Epithelial cell of esophagus (primary cell): Measurements from ENCODE around the gene CPNE4.
"Not testable (repeated sequence)": the region's sequence is repeated elsewhere in the genome, so short reads cannot be mapped to it uniquely, and the experiment has no call there.

Experiments
- DNase-seq: peaks from one replicate; pipeline ENCODE4 v3.0.0; 2010; ENCODE audit warnings: low read depth
- H3K4me3 ChIP-seq: 2 replicates; pipeline ENCODE4 v1.5.1; 2011; ENCODE audit warnings: mild to moderate bottlenecking, low read length, control low read depth
- TF ChIP-seq, protein P1 (sequence below): IDR thresholded peaks from 2 replicates; pipeline ENCODE4 v1.5.1; 2011; ENCODE audit warnings: low read depth, mild to moderate bottlenecking, low read length, control low read depth, inconsistent platforms; ENCODE audit not compliant: insufficient read depth; ENCODE audit errors: missing control alignments

The CPNE4 gene

DNA sequence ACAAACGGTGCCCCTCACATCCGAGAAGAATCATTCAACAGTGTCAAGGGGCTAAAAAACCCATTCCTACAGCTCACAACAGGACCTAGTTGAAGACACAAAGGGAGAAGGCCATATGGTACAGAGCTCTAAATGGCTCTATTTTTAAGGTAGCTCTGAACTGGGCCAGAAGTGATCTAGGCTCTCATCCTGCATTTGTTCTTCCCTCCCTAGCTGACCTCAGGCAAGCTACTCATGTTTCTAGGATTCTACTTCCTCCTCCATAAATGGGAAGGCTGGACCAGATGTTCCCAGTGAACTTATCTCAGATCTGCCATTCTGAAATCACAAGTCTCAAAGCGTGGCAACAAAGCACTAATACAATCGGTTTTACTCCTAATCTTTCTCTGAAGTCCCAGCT lies 62.3 kb downstream of the CPNE4 start:
- H3K4me3 ChIP-seq: no peak overlapping the region
- TF ChIP-seq, protein P1, sequence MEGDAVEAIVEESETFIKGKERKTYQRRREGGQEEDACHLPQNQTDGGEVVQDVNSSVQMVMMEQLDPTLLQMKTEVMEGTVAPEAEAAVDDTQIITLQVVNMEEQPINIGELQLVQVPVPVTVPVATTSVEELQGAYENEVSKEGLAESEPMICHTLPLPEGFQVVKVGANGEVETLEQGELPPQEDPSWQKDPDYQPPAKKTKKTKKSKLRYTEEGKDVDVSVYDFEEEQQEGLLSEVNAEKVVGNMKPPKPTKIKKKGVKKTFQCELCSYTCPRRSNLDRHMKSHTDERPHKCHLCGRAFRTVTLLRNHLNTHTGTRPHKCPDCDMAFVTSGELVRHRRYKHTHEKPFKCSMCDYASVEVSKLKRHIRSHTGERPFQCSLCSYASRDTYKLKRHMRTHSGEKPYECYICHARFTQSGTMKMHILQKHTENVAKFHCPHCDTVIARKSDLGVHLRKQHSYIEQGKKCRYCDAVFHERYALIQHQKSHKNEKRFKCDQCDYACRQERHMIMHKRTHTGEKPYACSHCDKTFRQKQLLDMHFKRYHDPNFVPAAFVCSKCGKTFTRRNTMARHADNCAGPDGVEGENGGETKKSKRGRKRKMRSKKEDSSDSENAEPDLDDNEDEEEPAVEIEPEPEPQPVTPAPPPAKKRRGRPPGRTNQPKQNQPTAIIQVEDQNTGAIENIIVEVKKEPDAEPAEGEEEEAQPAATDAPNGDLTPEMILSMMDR: no peak
- DNase-seq: no peak

DNA sequence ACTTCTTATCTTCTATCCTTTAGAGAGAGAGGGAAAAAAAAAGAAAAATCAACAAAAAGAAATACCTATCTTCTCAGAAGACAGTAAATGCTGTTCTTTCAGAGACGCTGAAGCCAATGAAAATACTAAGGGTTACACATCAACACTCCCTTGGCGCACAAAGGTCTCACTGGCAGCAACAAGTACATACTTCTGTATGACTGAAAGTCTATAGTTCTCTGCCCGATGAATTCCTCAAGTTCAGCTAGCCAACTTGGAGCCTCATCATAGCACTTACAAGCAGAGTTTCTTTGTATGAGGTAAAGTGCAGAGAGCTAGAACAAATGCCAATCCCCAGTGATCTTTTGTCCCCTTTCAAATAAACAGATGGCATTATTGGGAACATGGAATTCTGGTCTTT lies 62.7 kb downstream of the CPNE4 start:
- TF ChIP-seq, protein P1: no peak
- DNase-seq: no peak
- H3K4me3 ChIP-seq: no peak overlapping the region

DNA sequence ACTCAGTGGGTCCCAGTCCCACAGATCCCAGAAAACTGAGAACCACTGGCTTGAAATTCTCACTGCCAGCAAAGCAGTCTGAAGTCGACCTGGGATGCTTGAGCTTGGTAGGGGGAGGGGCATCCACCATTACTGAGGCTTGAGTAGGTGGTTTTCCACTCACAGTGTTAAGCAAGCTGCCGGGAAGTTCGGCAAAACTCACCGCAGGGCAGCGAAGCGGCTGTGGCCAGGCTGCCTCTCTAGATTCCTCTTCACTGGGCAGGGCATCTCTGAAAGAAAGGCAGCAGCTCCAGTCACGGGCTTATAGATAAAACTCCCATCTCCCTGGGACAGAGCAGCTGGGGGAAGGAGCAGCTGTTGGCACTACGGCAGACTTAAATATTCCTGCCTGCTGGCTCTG lies 71.4 kb downstream of the CPNE4 start:
- H3K4me3 ChIP-seq, DNase-seq: not testable (repeated sequence)

DNA sequence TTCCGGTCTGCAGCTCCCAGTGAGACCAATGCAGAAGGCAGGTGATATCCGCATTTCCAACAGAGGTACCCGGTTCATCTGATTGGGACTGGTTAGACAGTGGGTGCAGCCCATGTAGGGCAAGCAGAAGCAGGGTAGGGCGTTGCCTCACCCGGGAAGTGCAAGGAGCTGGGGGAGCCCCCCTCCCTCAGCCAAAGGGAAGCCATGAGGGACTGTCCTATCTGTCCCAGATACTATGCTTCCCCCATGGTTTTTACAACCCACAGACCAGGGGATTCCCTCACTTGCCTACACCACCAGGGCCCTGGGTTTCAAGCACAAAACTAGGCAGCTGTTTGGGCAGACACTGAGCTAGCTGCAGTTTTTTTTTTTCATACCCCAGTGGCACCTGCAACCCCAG lies 71.8 kb downstream of the CPNE4 start:
- no peak overlapping the region for H3K4me3 ChIP-seq
- TF ChIP-seq, protein P1: no peak
- DNase-seq: no peak

DNA sequence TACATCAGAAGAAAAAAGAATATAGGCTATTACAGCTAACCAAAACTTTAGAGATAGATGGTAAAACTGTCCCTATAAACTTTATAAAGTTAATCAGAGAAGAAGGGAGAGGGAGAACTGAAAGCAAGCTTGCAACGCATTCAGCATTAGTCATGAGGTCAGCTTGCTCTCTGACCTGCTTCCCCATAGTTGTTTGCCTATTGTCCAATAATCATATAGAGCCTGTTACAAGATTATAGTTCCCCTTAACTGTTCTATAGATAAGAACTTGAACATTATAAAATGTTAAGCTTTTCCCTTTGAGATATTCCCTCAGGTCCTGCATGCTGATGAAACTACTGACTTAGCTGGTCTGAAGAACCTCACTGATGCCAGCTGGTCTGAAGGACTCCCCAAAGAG lies 74.5 kb downstream of the CPNE4 start:
- peak; percentile 9 for DNase-seq
- no peak overlapping the region for H3K4me3 ChIP-seq

DNA sequence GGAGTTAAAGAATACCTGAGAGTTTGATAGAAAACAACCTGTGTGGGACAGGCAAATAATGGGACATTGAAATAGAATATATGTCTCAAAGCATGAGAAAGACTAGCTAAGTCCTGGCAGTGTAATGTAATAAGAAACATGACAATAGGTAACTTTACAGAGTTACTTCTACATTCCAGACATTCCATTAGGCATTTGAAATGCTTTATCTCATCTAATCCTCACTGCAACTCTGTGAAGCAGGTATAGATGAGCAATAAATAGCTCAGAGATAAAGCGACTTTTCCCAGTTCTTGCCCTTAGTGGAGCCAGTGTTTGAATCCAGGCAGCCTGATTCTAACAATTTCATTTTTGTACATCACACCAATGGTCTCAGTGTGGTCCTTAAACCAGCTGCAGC lies 76.8 kb downstream of the CPNE4 start:
- TF ChIP-seq, protein P1: no peak
- no peak for DNase-seq
- no peak overlapping the region for H3K4me3 ChIP-seq

More for the DNA sequence above, 74.5 kb downstream of the CPNE4 start:
- TF ChIP-seq, protein P1: no peak

DNA sequence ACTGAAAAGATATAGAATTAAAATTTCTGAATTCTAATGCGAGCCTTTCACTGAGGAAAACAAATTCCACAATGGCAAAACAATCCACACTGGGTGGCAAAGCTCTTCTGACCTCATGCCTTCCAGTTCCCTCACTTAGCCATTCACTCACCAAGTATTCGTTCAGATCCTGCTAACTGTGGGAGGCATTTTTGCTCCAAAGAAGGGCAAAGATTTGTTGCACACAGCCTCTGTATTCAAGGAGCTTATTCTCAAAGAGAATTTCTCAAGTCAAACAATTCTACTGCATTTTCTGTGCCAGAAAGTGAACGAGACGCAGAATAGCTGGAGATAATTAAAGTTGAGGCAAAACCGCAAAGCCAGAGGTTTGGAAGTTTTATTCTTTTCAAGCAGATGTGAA lies 77.3 kb downstream of the CPNE4 start:
- H3K4me3 ChIP-seq: no peak overlapping the region
- DNase-seq: no peak
- TF ChIP-seq, protein P1: no peak

DNA sequence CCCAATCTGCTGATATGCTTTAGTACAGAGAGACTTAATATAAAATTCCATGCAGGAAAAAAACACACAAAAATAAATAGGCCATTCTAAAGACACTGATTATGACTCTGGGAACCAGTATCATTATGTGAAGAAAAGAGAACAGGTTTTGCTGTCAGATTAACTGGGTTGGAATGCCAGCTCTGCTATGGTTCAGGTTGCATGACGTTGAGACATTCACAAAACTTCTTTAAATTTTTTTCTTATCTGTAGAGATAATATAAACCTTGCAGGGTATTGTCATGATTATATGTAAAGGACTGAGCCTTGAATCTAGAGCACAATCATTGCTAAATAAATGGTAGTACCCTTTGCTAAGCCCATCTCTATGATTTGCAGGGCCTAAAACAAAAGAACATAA lies 86.0 kb downstream of the CPNE4 start:
- DNase-seq: no peak
- TF ChIP-seq, protein P1: no peak
- H3K4me3 ChIP-seq: no peak overlapping the region
